MM.1S (cell line): Measurements from ENCODE around the gene MGAT5.

Experiments used
- CTCF ChIP-seq: fragments of 300-600 bp; sonication (generic); IDR thresholded peaks from 2 replicates; pipeline ENCODE4 v1.5.1; 2016; ENCODE audit warnings: antibody characterized with exemption, low read length, mixed read lengths
- EZH2 ChIP-seq: fragments of 300-600 bp; sonication (generic); optimal IDR thresholded peaks from 2 replicates; pipeline ENCODE3; 2017; ENCODE audit warnings: low read depth, mild to moderate bottlenecking, antibody characterized with exemption, low read length, mixed read lengths
- EZH2phosphoT487 ChIP-seq: fragments of 300-600 bp; sonication (generic); IDR thresholded peaks from 2 replicates; pipeline ENCODE4 v1.6.1; 2018; ENCODE audit warnings: antibody characterized with exemption, low read length

- TF ChIP-seq CTCF (no peak), EZH2phosphoT487 (no peak), EZH2 (no peak)
Measured at GRCh38 chr2:134462791-134463698, 209.2 kb downstream of the MGAT5 start.
